ENCODE measurements around the gene MNAT1.

GRCh38 chr14:60975551-60975950 is 241.0 kb downstream of the MNAT1 start:
- TF ChIP-seq POLR2A (IDR thresholded peaks at IDR 0.05; ENCODE audit: low read depth, low read length), result no peak
- no peak for TF ChIP-seq POLR2AphosphoS5 (IDR thresholded peaks at IDR 0.05; ENCODE audit: low read depth, low read length)
